ENCODE measurements around the gene HP.

HP gene

DNA sequence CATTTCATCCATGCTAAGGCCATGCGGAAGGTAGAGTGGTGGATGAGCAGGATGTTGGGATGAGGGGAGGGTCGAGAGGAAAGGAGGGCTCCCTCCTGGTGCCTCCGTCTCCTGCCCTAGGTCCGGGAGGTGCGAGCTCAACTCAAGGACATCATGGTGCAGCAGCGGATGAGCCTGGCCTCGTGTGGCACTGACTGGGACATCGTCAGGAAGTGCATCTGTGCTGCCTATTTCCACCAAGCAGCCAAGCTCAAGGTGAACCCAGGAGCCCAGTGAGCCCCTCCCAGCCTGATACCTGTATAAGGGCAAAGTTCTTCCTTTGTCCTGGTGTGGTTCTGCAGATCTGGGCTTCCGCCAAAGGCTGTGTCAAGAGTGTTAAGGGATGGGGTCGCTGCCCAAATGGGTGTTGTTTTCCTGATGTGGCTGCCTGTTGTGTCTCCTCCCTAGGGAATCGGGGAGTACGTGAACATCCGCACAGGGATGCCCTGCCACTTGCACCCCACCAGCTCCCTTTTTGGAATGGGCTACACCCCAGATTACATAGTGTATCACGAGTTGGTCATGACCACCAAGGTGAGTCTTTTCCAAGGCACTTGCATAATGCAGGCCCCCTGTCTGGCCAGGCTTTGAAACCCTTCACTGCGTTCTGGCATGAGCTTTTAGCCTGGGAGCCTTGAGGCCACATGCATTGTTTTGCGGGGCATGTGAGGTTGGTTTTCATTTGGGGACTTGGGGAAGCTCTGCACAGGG is 54.2 kb downstream of the HP start:
- Histone ChIP-seq H3K36me3 (ENCODE audit: control insufficient read depth, insufficient read depth, low read length) (peaks cover 48% of the 10 kb centered on the region), H3K4me3 (replicated peaks; ENCODE audit: low read depth, low read length) (no peak overlapping the region), H3K27me3 (replicated peaks; ENCODE audit: control insufficient read depth, insufficient read depth, low read length) (no peaks in the 10 kb centered on the region)
- TF ChIP-seq, protein P1, sequence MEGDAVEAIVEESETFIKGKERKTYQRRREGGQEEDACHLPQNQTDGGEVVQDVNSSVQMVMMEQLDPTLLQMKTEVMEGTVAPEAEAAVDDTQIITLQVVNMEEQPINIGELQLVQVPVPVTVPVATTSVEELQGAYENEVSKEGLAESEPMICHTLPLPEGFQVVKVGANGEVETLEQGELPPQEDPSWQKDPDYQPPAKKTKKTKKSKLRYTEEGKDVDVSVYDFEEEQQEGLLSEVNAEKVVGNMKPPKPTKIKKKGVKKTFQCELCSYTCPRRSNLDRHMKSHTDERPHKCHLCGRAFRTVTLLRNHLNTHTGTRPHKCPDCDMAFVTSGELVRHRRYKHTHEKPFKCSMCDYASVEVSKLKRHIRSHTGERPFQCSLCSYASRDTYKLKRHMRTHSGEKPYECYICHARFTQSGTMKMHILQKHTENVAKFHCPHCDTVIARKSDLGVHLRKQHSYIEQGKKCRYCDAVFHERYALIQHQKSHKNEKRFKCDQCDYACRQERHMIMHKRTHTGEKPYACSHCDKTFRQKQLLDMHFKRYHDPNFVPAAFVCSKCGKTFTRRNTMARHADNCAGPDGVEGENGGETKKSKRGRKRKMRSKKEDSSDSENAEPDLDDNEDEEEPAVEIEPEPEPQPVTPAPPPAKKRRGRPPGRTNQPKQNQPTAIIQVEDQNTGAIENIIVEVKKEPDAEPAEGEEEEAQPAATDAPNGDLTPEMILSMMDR (IDR thresholded peaks at IDR 0.05; ENCODE audit: insufficient read depth, low read length, poor library complexity, severe bottlenecking), result no peak
- DNase-seq (ENCODE audit: extremely low read depth, insufficient read length), result no peak

DNA sequence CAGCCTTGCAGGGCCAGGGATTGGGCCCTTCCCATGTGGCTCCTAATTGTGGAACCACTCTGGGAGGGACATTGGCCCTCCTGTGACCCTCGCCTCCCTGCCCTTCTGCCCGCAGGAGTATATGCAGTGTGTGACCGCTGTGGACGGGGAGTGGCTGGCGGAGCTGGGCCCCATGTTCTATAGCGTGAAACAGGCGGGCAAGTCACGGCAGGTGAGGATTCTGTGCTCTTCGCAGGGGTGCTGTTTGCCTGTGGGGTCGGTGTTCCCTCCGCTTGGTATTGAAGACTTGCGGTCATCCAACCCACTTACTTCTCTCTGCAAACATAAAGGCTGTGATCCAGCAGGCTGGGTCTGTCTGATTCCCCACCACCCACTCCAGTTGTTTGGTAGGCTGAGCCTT is 55.0 kb downstream of the HP start:
- DNase-seq (ENCODE audit: extremely low read depth, insufficient read length), result no peak
- Histone ChIP-seq H3K4me3 (replicated peaks; ENCODE audit: low read depth, low read length) (no peak overlapping the region), H3K27me3 (replicated peaks; ENCODE audit: control insufficient read depth, insufficient read depth, low read length) (no peaks in the 10 kb centered on the region), H3K36me3 (ENCODE audit: control insufficient read depth, insufficient read depth, low read length) (peaks cover 43% of the 10 kb centered on the region)
- TF ChIP-seq, protein P1 (IDR thresholded peaks at IDR 0.05; ENCODE audit: insufficient read depth, low read length, poor library complexity, severe bottlenecking), result no peak

DNA sequence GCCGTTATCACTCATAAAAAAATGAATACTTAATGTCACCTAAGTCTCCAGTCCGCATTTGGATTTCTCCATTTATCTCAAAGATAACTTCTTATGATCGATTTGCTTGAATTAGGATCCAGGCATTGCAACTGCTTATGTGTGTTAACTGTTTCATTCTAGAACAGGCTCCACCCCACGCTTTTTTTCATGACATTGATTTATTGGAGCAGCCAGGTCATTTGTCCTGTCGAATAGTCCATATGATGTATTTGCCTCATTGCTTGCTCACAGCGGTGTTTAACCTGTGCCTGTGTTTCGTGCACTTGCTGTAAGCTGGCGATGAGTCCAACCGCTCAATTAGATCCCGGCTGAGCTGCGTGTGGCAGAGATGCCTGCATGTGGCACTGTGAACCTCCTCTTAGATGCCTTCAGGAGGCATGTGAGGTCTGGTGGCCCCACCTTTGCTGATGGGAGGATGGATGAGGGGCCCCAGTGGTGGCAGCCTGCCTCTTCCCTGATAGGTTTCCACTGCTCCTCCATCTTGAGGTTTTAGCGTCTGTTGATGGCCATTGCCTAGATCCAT is 55.7 kb downstream of the HP start:
- Histone ChIP-seq H3K4me3 (replicated peaks; ENCODE audit: low read depth, low read length) (no peak overlapping the region), H3K36me3 (ENCODE audit: control insufficient read depth, insufficient read depth, low read length) (peaks cover 35% of the 10 kb centered on the region), H3K27me3 (replicated peaks; ENCODE audit: control insufficient read depth, insufficient read depth, low read length) (no peaks in the 10 kb centered on the region)
- TF ChIP-seq, protein P1 (IDR thresholded peaks at IDR 0.05; ENCODE audit: insufficient read depth, low read length, poor library complexity, severe bottlenecking), result no peak
- DNase-seq (ENCODE audit: extremely low read depth, insufficient read length), result no peak

All from GM06990 (cell line).